ENCODE results near the gene DESI1. TPM values are rescaled to one million over a fixed set of nuclear protein-coding genes. Genes with fewer than 3 reads are reported as not detected.

The DESI1 gene
- total RNA-seq, 1 donor from 2014 or later = 29.8 TPM

DNA sequence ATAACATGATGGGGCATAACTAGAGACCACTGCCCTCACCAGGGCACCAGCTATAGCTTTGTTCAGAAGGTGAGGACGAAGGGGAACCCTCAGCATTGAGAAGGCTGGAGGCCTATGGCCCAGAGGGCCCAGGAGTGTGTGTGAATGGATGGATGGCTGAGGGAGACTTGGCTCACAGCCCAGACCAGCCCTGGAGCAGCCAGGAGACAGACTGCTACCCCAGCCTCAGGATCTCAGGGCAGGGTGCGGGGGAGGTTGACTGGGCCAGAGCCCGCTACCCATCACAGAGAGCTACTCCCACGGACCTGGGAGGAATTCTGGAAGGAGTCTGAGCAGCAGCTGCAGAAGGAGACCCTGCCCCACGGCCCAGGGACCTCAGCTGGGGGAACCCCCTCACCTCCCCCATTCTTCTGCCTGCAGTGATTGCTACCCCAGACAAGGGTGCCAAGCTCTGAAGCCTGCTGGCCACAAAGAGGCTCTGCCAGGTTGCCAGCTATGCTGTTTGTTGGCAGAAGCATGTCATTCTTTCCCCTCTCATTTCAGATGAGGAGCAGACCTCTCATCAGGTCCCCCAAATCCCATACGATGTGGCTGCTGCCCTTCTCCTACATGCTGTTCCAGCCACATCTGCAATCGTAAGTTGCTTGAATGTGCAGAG, 65.4 kb downstream of the DESI1 start:
- Mint-ChIP-seq H3K27ac (ENCODE audit: unreplicated experiment) (no peak overlapping the region), H3K36me3 (ENCODE audit: low read depth) (no peaks in the 10 kb centered on the region), H3K4me3 (ENCODE audit: unreplicated experiment) (no peak overlapping the region), H3K4me1 (ENCODE audit: low read depth) (peaks cover 34% of the 10 kb centered on the region), H3K27me3 (ENCODE audit: low read depth) (no peaks in the 10 kb centered on the region), H3K9me3 (ENCODE audit: low read depth) (no peaks in the 10 kb centered on the region)
- no peak for DNase-seq (ENCODE audit: low spot score)
- TF ChIP-seq, protein P1, sequence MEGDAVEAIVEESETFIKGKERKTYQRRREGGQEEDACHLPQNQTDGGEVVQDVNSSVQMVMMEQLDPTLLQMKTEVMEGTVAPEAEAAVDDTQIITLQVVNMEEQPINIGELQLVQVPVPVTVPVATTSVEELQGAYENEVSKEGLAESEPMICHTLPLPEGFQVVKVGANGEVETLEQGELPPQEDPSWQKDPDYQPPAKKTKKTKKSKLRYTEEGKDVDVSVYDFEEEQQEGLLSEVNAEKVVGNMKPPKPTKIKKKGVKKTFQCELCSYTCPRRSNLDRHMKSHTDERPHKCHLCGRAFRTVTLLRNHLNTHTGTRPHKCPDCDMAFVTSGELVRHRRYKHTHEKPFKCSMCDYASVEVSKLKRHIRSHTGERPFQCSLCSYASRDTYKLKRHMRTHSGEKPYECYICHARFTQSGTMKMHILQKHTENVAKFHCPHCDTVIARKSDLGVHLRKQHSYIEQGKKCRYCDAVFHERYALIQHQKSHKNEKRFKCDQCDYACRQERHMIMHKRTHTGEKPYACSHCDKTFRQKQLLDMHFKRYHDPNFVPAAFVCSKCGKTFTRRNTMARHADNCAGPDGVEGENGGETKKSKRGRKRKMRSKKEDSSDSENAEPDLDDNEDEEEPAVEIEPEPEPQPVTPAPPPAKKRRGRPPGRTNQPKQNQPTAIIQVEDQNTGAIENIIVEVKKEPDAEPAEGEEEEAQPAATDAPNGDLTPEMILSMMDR (IDR thresholded peaks at IDR 0.05) = no peak

DNA sequence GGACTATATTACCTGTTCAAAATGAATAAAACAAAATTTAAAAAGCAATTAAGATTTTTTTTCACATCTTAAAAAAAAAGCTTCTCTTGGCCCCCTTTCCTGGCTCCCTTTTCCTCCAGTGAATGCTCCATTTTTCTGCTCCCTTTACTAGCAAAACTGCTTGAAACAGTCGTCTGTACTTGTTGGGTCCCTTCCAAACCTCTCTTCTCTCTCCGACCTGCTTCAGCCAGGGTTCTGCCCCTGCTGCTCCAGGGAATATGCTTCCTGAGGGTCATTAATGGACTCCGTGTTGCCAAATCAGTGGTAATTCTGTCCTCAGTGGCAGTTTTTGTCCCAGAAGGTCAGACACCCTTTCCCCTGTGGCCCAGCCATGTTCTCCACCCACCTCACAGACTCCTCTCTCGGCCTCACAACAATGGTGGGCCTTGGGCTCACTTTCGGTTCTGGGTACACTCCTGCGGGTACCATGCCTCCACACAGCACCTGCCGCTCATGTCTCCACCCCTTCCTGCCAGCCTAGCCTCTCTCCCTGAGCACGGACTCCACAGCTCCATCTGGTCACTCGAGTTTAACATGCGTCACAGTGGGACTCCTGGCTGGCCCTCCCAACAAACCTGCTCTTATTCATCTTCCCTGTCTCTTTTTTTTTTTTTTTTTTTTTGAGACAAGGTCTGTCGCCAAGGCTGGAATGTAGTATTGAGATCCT, 68.8 kb downstream of the DESI1 start:
- no peaks in the 10 kb centered on the region for H3K9me3 Mint-ChIP-seq (ENCODE audit: low read depth)
- no peak overlapping the region for H3K4me3 Mint-ChIP-seq (ENCODE audit: unreplicated experiment)
- TF ChIP-seq, protein P1 (IDR thresholded peaks at IDR 0.05) = no peak
- no peak for DNase-seq (ENCODE audit: low spot score)
- no peaks in the 10 kb centered on the region for H3K27me3 Mint-ChIP-seq (ENCODE audit: low read depth)
- peaks cover 17% of the 10 kb centered on the region for H3K4me1 Mint-ChIP-seq (ENCODE audit: low read depth)
- H3K36me3 Mint-ChIP-seq (ENCODE audit: low read depth) = no peaks in the 10 kb centered on the region
- no peak overlapping the region for H3K27ac Mint-ChIP-seq (ENCODE audit: unreplicated experiment)

DNA sequence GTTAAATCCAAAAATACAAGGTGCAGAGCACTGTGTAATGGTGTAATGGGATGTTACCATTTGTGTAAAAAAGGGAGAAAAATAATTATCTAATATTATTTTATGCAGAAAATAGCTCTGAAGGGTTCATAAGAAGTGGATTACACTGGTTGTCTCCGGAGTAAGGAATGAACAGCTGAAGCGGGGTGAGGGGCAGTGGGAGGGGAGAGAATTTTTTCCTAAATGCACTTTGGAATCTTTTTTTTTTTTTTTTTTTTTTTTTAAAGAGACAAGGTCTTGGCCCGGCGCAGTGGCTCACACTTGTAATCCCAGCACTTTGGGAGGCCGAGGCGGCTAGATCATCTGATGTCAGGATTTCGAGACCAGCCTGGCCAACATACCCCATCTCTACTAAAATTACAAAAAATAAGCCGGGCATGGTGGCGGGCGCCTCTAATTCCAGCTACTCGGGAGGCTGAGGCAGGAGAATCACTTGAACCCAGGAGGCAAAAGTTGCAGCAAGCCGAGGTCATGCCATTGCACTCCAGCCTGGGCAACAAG, 69.8 kb downstream of the DESI1 start:
- no peaks in the 10 kb centered on the region for H3K9me3 Mint-ChIP-seq (ENCODE audit: low read depth)
- no peak for DNase-seq (ENCODE audit: low spot score)
- H3K27me3 Mint-ChIP-seq (ENCODE audit: low read depth) = no peaks in the 10 kb centered on the region
- H3K4me3 Mint-ChIP-seq (ENCODE audit: unreplicated experiment) = no peak overlapping the region
- TF ChIP-seq, protein P1 (IDR thresholded peaks at IDR 0.05) = no peak
- H3K36me3 Mint-ChIP-seq (ENCODE audit: low read depth) = no peaks in the 10 kb centered on the region
- peaks cover 8% of the 10 kb centered on the region for H3K4me1 Mint-ChIP-seq (ENCODE audit: low read depth)
- H3K27ac Mint-ChIP-seq (ENCODE audit: unreplicated experiment) = no peak overlapping the region

DNA sequence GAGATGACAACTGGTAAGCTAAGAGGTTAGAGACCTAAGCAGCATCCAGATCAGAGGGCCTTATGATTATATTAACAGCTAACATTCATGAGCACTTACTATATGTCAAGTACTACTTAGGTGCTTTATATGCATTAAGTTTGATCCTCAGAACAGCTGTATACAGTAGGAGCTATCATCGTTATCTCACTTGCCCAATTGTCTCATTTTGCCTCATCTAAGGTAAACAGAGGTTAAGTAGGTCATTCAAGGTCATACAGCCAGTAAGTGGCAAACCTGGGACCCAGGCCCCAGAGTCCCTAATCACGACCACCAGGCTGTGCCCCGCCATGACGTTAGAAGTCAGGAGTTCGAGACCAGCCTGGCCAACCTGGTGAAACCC, 72.0 kb downstream of the DESI1 start:
- no peak overlapping the region for H3K27ac Mint-ChIP-seq (ENCODE audit: unreplicated experiment)
- H3K4me1 Mint-ChIP-seq (ENCODE audit: low read depth) = peaks cover 7% of the 10 kb centered on the region
- no peak for DNase-seq (ENCODE audit: low spot score)
- TF ChIP-seq, protein P1 (IDR thresholded peaks at IDR 0.05) = no peak
- no peaks in the 10 kb centered on the region for H3K36me3 Mint-ChIP-seq (ENCODE audit: low read depth)
- H3K4me3 Mint-ChIP-seq (ENCODE audit: unreplicated experiment) = no peak overlapping the region
- H3K27me3 Mint-ChIP-seq (ENCODE audit: low read depth) = no peaks in the 10 kb centered on the region
- H3K9me3 Mint-ChIP-seq (ENCODE audit: low read depth) = no peaks in the 10 kb centered on the region

Other genes starting within 250 kb of the DESI1 start
- gene TEF, start 239.1 kb downstream of the DESI1 start, total RNA-seq = 3.2 to 5.9 TPM (median 3.6 TPM) in 3 replicates
- 37.7 to 42.0 TPM (median 40.8 TPM) in 3 replicates for gene TOB2, start 174.2 kb downstream of the DESI1 start, total RNA-seq
- gene PHF5A, start 152.4 kb downstream of the DESI1 start, total RNA-seq = 22.5 to 32.4 TPM (median 26.8 TPM) in 3 replicates
- 60.9 to 85.6 TPM (median 62.4 TPM) in 3 replicates for gene ACO2, start 151.9 kb downstream of the DESI1 start, total RNA-seq
- gene POLR3H, start 76.6 kb downstream of the DESI1 start, total RNA-seq = 39.6 to 57.3 TPM (median 41.5 TPM) in 3 replicates
- gene CSDC2, start 60.0 kb downstream of the DESI1 start, total RNA-seq = 12.7 to 21.7 TPM (median 20.9 TPM) in 3 replicates
- gene PMM1, start 31.2 kb downstream of the DESI1 start, total RNA-seq = 39.3 to 48.2 TPM (median 47.1 TPM) in 3 replicates
- gene XRCC6, start 252 bp upstream of the DESI1 start, total RNA-seq = 156 to 210 TPM (median 161 TPM) in 3 replicates
- 88.8 to 111 TPM (median 89.5 TPM) in 3 replicates for gene SNU13, start 67.8 kb upstream of the DESI1 start, total RNA-seq
- 0.40 to 0.85 TPM in 2 of 3 replicates, not detected in the other for gene MEI1, start 78.5 kb upstream of the DESI1 start, total RNA-seq
- 6.6 to 10.1 TPM (median 7.0 TPM) in 3 replicates for gene CCDC134, start 179.6 kb upstream of the DESI1 start, total RNA-seq
- gene SREBF2, start 212.1 kb upstream of the DESI1 start, total RNA-seq = 91.3 to 106 TPM (median 100 TPM) in 3 replicates